Measurements from ENCODE around the gene SMYD1.

- no peak for TF ChIP-seq CTCF (conservative IDR thresholded peaks at IDR 0.05)
- TF ChIP-seq EZH2 (IDR thresholded peaks at IDR 0.05; ENCODE audit: low read depth), result no peak
These were observed 69.2 kb downstream of the SMYD1 start for GRCh38 chr2:88136817-88137216.
